HepG2 (cell line): ENCODE measurements around the gene PAPOLA.

Source experiments
- KLF9 ChIP-seq: IDR thresholded peaks from 2 replicates; pipeline ENCODE4 v1.6.1; 2016; ENCODE audit warnings: low read depth
- MAFF ChIP-seq: IDR thresholded peaks from 2 replicates; pipeline ENCODE4 v1.6.1; 2011; ENCODE audit warnings: low read depth, low read length, improper control_type of control experiment
- TF ChIP-seq, protein P1 (sequence below), 2 experiments: fragments of 450-650 bp in 1 of 2; sonication (generic) in 1 of 2; formaldehyde crosslinking in 1 of 2; IDR thresholded peaks; 2 replicates each; pipeline versions ENCODE4 v1.6.1 to v1.8.0; 2016 to 2022; ENCODE audit warnings: antibody characterized with exemption in 1 of 2, mild to moderate bottlenecking in 1 of 2, missing genetic modification reagents in 1 of 2

DNA sequence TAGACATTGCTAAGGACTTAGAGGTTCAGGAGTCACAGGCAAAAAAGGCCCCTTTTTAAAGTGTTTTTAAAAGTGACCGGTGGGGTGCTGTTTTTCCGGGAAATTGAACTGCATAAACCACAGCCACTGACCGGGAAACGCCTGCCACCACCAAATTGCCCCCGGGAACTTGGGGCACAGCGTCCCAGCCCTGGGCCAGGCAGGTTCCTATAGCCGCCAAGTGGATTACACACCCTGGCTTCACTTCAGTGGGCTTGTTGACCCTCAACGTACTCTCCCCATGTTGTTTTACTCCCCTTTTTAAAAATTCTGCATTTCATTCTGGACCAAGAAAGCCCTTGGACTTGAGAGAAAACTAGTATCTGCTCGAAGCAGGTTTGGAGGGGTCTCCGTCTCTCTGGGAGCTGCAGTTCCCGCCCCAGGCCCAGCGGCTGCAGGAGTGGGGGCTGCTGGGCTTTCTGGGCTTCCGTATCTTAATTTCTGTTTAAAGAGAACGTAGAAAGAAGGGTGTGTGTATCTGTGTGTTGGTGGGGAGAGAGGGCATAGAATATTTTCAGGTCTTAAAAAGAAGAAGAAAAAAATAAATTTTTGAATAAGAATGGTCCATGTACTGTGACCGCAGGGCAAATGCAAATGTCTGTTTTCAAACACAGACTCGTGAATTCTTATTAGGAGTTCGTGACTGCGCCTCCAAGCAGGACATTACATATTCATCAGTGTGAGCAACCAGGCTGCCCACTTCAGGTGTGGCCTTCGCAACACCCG, 82.9 kb downstream of the PAPOLA start:
- TF ChIP-seq MAFF (no peak), KLF9 (no peak)
- TF ChIP-seq, protein P1, sequence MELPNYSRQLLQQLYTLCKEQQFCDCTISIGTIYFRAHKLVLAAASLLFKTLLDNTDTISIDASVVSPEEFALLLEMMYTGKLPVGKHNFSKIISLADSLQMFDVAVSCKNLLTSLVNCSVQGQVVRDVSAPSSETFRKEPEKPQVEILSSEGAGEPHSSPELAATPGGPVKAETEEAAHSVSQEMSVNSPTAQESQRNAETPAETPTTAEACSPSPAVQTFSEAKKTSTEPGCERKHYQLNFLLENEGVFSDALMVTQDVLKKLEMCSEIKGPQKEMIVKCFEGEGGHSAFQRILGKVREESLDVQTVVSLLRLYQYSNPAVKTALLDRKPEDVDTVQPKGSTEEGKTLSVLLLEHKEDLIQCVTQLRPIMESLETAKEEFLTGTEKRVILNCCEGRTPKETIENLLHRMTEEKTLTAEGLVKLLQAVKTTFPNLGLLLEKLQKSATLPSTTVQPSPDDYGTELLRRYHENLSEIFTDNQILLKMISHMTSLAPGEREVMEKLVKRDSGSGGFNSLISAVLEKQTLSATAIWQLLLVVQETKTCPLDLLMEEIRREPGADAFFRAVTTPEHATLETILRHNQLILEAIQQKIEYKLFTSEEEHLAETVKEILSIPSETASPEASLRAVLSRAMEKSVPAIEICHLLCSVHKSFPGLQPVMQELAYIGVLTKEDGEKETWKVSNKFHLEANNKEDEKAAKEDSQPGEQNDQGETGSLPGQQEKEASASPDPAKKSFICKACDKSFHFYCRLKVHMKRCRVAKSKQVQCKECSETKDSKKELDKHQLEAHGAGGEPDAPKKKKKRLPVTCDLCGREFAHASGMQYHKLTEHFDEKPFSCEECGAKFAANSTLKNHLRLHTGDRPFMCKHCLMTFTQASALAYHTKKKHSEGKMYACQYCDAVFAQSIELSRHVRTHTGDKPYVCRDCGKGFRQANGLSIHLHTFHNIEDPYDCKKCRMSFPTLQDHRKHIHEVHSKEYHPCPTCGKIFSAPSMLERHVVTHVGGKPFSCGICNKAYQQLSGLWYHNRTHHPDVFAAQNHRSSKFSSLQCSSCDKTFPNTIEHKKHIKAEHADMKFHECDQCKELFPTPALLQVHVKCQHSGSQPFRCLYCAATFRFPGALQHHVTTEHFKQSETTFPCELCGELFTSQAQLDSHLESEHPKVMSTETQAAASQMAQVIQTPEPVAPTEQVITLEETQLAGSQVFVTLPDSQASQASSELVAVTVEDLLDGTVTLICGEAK (IDR thresholded peaks at IDR 0.05), result no peak
- TF ChIP-seq, protein P1 (CRISPR knock-in tag; IDR thresholded peaks at IDR 0.05), result no peak
